ENCODE data around the gene PRMT2.
A peak's percentile ranks its signal among the peaks of the same experiment; 100 is the strongest.

PRMT2 gene

DNA sequence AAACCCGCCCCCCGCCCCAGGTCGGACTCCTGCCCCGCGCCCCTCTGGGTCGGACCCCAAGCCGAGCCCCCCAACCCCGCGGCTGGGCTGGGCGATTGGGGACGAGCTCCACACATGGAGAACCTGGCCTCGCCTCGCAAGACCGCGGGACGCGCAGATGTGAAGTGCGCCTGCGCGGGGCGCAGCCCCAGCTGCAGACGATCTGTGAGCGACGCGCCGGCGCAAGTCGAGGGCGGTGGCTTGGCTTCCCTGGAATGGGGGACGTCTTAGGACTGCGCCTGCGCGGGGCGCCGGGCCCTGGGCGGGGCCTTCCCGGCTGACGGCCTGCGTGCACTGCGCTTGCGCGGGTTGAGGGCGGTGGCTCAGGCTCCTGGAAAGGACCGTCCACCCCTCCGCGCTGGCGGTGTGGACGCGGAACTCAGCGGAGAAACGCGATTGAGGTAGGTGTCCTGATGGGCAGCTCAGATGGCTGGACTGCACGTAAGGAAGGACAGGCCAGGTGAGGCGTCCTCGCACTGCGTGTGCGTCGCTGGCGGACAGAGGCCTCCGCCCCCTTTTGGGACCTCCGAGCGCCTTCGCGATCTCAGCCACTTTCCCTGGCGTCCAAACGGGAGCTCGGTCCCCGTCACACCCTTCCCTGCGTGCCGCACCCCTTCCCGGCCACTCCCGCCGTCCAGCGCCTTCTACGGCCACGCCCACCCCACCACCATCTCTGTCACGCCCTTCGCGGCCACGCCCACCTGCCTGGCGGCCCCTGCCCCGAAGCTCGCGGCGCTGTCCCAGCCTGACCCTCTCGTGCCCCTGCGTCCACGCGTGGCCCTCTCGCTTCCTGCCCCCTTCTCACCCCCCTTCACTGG is at the start of gene PRMT2:
Gene PRMT2 (plus strand): TSS at position 351 of the 857 bp plus-strand sequence. CDS start 1,278 bp downstream, outside the sequence.
- DNase-seq: peak; percentile 97

DNA sequence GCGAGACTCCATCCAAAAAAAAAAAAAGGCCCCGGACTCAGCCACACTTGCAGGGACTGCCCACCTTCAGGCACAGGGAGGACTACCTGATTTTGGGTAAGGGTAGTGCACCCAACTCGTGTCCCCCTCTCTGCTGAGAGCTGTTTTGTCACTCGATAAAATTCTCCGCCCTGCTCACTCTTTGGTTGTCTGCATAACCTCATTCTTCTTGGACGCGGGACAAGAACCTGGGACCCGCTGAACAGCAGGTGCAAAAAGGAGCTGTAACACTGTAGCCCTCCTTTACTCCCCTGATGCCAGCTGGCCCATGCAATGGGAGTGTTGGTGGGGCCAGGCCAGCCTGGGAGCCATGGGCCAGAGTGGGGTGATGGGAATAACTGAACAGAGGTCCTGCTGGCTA is 41.2 kb upstream of the PRMT2 start:
- no peak for DNase-seq

DNA sequence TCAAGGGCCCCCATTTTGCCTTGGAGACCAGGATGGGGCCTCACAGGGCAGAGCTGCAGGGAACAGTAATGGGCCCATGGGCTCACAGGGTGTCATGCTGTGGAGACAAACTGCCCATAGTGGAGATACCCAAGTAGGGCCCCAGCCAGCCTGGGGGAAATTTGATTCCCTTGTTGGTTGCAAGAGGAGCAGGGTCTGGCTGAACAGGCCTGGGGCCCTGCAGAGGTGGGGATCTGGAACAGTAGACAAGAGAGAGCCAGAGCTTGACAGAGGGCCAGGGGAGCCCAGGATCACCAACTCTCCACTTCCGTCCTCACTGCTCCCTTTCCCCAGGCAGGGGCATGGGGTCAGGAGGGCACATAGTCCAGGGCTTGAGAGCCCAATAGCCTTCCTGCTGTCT is 39.3 kb upstream of the PRMT2 start:
- no peak for DNase-seq

GRCh38 chr21:46597031-46597430 is 38.4 kb upstream of the PRMT2 start:
- no peak for DNase-seq

DNA sequence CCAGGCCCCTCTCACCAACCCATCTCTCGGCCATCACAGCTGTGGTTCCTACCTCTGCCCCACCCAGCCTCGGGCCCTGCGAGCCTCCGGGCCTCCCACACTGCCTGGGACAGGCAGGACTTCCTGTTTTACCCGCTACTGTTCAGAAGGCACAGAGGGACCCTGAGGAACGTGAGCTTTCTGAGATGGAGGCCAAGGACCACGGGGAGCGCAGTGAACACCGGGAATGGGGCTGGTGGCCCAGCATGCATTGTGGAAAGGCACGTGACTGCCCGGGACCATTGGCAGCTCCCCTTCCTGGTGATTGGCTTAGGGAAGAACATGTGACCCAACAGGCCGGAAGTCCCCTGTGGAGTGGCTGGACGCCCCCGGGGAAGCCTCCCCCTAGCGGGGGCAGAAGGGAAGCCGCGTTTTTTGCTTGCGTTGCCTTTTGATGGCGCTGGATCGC is 37.6 kb upstream of the PRMT2 start:
- DNase-seq: no peak

- DNase-seq: no peak
These were observed 36.6 kb upstream of the PRMT2 start for GRCh38 chr21:46598581-46599572.

DNA sequence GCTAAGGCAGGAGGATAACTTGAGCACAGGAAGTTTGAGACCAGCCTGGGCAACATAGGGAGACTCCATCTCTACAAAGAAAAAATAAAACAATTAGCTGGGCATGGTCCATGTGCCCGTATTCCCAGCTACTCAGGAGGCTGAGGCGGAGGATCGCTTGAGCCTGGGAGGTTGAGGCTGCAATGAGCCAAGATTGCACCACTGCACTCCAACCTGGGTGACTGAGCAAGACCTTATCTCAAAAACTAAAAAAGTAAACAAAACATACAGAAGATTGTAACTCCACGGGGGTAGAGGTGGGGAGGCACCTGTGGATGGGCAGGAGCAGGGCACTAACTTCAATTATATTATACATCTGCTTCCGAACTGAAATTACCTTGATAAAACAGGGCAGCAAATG is 35.2 kb upstream of the PRMT2 start:
- no peak for DNase-seq

DNA sequence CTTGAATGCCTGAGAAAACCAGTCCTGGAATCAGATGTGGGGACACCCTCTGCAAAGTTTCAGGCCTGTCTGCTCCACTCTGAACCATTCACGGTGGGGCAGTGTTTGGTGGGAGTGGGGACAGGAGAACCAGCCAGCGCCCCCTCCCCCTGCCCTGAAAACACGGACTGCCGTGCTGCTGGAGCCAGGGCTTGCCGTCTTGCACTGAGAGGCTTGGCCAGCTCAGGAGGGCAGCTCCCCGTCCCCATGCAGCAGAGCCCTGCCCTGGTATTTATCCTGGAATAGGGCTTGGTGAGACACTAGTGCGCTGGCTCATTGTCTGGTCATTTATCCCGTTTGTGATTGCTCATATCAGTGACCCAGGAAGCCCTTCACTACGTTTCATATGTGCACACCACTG is 34.5 kb upstream of the PRMT2 start:
- no peak for DNase-seq

- no peak for DNase-seq
These were observed 32.2 kb upstream of the PRMT2 start for GRCh38 chr21:46603228-46603627.

GRCh38 chr21:46604329-46604974 is 31.0 kb upstream of the PRMT2 start:
- DNase-seq: no peak

DNA sequence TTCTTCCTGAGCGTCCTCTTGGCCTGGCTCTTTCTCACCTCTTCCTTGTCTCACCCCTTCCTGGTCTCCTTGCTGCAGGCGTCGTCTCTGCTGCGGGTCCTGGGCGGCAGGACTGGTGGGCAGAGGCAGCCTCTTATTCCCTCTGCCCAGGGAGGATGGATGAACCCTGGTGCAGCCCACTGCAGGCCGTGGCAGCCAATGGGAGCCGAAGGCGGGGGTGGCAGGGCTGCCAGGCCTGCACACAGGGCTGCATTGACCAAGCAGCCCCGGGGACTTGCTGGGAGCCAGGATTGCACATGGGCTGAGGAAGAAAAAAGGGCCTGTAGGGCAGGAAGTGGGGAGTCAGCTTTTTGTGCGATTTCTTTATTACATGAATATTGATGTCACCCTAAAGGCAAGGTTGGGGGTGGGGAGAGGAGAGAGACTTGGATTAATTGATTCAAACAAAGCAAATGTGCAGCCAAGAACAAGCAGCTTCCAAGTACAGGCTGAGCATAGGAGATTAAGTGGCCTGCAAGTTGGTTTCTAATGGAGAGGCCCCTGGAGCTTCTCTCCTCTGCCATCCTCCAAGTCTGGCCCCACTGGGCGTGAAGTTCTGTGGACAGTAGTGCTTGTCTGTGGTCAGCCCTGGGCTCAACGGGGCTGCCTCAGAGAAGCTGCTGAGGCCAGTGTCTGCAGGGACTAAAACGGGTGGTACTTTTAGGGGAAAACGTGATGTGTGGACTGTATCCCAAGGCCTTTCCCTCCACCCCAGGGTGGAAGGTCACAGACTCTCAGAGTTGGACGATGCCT is 30.3 kb upstream of the PRMT2 start, which contains the start of gene S100B:
Gene S100B (minus strand): TSS at position 108 of the 792 bp plus-strand sequence. CDS start 2,667 bp downstream, outside the sequence.
- DNase-seq: no peak

GRCh38 chr21:46605767-46606426 is 29.6 kb upstream of the PRMT2 start:
- DNase-seq: peak; percentile 62

DNA sequence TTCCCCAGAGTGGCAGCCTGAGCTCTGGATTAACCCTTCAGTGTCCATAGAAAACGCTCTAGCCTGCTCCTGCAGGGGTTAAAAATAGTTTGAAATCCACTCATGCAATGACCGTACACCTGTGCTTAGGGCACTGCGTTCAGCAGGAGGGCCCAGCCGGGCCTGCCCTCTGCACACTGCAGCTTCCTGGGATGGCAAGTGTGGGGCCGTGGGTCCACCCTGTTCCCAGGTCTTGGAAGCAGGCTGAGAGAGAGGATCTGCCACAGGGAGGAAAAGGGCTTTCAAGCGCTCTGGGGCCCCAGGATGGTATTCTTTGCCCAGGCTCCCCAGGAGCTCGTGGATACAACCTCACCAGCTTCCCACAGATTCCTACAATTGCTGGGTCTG is 29.1 kb upstream of the PRMT2 start:
- DNase-seq: no peak

DNA sequence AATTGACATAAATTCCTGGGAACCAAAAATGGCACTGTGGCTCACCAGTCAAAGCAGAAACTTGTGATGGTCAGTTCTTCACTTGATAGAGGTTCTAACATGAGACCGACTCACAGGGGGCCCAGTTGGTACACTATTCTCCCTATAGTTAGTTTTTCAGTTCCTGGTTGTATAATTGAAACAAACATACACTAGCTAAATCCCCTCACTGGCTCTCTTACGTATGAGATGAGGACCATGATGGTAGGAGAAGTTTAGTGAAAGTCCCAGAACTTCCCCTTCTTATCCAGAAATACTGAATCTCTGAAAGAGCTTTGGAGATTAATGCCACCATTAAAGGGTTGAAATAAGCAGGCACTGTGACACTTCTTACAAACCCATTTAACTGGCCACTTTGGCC is 27.8 kb upstream of the PRMT2 start:
- no peak for DNase-seq

GRCh38 chr21:46608672-46609111 is 26.8 kb upstream of the PRMT2 start:
- DNase-seq: no peak

DNA sequence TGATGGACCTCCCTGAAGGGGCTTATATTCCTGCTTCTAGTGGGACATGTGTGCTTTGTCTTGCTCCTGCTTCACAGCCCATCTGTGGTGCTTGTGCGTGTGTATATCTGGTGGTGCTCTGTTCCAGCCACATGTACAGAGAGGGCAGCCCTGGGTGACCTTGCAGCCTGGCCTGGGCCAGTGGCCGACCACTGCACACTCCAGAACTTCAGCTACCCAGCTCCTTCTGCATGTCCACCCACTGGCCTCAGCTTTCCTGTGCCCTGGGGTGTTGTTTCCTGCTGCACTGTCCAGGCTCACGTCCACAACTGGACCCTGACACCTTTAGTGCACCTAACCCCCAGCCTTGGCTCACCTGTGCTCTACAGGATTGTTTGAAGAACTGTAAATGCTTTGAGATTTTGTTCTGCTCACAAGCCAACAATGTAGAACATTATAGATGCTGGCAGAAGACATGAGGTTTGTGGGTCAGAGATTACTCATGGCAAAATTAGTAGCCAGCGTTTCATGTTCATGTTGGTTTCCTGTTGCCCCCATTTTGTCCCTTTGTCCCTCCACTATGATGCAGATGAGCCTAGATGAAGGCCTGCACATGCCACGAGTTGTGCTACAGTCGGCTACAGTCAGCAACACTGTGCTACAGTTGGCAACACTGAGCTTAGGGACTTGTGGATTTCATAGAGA is 25.3 kb upstream of the PRMT2 start:
- no peak for DNase-seq

GRCh38 chr21:46613391-46613790 is 22.1 kb upstream of the PRMT2 start:
- DNase-seq: no peak

GRCh38 chr21:46616050-46616449 is 19.4 kb upstream of the PRMT2 start:
- DNase-seq: no peak

GRCh38 chr21:46616656-46617055 is 18.8 kb upstream of the PRMT2 start:
- no peak for DNase-seq

- no peak for DNase-seq
These were observed 18.0 kb upstream of the PRMT2 start for GRCh38 chr21:46617267-46618051.

All from CD4-positive, alpha-beta T cell treated with Interleukin-17A for 1 hour (primary cell).